ENCODE results near the gene NALCN.

Gene NALCN

GRCh38 chr13:101146101-101146898 is 270.0 kb downstream of the NALCN start:
- TF ChIP-seq ZNF274 (IDR thresholded peaks at IDR 0.05; ENCODE audit: low read depth, low read length): no peak

GRCh38 chr13:101144808-101145419 is 271.4 kb downstream of the NALCN start:
- H3K4me3 ChIP-seq (ENCODE audit: low read length): no peak overlapping the region
- TF ChIP-seq ZNF274 (IDR thresholded peaks at IDR 0.05; ENCODE audit: low read depth, low read length): no peak

More at GRCh38 chr13:101146101-101146898, 270.0 kb downstream of the NALCN start:
- H3K4me3 ChIP-seq (ENCODE audit: low read length): no peak overlapping the region

DNA sequence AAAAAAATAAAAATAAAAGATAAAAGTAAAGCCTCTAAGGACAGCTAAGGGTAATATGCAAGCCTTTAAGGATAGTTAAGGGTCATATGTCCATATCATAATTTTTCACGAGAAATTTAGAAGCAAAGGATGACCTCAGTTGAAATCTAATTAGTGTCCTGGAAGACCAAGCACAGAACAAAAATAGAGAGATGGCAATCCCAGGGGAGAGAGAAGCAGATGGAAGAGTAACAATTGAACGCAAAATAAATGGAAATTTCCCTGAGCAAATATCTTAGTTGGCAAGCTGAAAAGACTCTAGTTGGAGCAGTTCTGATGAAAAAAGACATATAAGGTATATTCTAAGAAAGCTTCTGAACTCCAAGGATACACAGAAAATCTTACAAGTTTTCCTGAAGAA is 275.4 kb downstream of the NALCN start:
- no peak overlapping the region for H3K4me3 ChIP-seq (ENCODE audit: low read length)
- TF ChIP-seq ZNF274 (IDR thresholded peaks at IDR 0.05; ENCODE audit: low read depth, low read length): no peak

DNA sequence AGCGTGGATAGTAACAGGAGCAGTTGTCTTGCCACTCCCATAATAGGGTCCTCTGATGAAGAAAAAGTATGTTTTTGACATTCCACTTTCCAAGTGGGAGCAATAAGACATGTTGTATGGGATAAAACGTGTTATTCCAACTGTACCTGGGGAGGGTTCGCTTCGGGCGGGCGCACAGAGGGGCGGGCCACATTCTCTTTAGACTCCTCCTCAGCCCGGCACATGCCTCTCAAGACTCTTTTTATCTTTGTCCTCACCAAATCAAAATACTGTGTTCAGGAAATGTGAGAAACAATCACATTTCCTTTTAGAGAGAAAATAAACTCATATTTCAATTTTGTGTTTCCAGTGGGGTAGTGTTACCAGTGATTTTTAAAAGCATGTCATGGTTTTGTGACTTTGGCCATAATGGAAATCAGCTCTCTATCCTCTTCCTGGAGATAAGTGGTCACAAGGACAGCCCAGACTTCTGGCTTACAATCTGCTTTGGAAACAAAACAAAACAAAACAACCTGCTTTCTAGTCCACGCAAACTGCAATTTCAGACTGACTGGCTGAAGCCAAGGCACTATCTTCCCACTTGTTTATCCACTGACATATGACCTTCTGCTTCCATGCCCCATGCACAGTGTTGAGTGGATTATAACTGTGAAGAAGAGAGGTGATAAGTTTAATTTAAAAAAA is 276.1 kb downstream of the NALCN start:
- no peak overlapping the region for H3K4me3 ChIP-seq (ENCODE audit: low read length)
- no peak for TF ChIP-seq ZNF274 (IDR thresholded peaks at IDR 0.05; ENCODE audit: low read depth, low read length)

DNA sequence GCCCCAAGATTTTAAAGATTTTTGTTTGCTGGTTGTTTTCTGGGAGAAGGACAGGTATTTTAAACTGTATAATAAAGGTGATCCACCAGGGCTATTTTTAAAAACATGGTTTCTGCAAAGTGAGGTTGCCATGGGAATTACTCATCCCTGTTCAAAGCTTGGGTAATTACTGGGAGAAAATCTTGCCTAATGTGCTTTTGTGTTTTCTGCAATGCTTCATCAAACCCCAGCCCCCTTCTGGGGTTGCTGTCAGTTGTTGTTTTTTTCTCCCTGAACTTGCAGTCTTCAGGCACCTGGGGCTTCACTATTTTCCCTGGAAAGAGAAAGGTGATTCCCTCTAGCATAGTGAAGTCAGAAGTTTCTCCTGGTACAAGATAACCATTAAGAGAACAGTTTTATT is 277.2 kb downstream of the NALCN start:
- TF ChIP-seq ZNF274 (IDR thresholded peaks at IDR 0.05; ENCODE audit: low read depth, low read length): no peak
- H3K4me3 ChIP-seq (ENCODE audit: low read length): no peak overlapping the region

- H3K4me3 ChIP-seq (ENCODE audit: low read length): no peak overlapping the region
- TF ChIP-seq ZNF274 (IDR thresholded peaks at IDR 0.05; ENCODE audit: low read depth, low read length): no peak
Measured at GRCh38 chr13:101127741-101128353, 288.5 kb downstream of the NALCN start.

GRCh38 chr13:101123028-101123427 is 293.3 kb downstream of the NALCN start:
- TF ChIP-seq ZNF274 (IDR thresholded peaks at IDR 0.05; ENCODE audit: low read depth, low read length): no peak

GRCh38 chr13:101121608-101122007 is 294.7 kb downstream of the NALCN start:
- no peak overlapping the region for H3K4me3 ChIP-seq (ENCODE audit: low read length)
- no peak for TF ChIP-seq ZNF274 (IDR thresholded peaks at IDR 0.05; ENCODE audit: low read depth, low read length)

More at GRCh38 chr13:101123028-101123427, 293.3 kb downstream of the NALCN start:
- no peak overlapping the region for H3K4me3 ChIP-seq (ENCODE audit: low read length)

DNA sequence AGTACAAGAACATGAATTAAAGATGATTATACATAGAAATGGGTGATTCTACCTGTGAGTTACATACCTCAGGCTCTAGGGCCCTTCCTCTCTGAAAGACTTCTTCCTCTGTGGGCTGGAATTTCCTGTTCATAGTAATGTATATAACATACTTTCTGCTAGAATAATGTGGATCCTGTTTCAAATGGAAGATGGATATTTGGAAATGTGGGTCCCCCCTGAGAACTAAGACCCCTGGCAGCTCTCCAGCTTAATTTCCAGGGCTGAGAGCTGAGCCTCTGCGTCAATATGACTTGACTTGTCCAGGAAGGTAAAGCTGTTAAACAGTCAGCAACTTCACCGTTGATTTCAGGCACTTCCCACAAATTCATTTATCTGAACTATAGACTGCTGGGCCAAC is 296.3 kb downstream of the NALCN start:
- no peak for TF ChIP-seq ZNF274 (IDR thresholded peaks at IDR 0.05; ENCODE audit: low read depth, low read length)
- H3K4me3 ChIP-seq (ENCODE audit: low read length): no peak overlapping the region

DNA sequence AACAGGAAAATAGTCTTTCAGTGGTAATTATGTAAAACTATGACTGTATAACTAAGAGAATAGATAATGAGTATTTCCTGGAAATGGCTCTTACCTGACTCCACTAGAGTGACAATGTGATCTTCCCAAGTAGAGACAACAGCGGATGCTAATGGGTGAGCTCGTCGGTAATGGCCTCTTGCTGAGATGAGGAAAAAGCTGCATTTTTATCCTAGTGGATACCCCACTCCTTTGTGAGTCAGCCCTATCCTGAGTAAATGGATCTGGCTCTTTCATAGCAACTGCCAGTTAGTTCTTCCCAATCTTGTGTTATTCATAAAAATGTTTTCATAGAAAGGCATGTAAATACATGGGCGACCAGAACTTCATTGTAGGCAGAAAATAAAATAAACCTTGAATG is 299.5 kb downstream of the NALCN start:
- no peak overlapping the region for H3K4me3 ChIP-seq (ENCODE audit: low read length)
- no peak for TF ChIP-seq ZNF274 (IDR thresholded peaks at IDR 0.05; ENCODE audit: low read depth, low read length)

DNA sequence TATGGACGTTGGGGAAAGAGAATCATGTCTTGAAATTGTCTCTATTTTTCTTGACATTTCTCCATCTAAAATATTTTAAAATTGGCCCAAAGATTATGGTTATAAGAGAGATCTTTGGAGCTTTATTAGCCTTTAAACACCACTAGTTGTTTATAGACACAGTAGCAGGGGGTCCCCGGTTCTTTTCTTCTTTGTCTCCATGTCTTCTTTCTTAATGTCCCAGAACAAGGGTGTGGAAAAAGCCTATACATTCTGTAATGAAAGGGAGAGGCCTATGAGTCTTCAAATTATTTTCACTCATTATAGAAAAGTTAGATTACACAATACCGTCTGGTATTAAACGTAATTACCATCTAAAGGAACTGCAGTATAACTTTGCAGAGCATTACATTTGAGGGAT is 300.0 kb downstream of the NALCN start:
- H3K4me3 ChIP-seq (ENCODE audit: low read length): no peak overlapping the region
- no peak for TF ChIP-seq ZNF274 (IDR thresholded peaks at IDR 0.05; ENCODE audit: low read depth, low read length)

- no peak for TF ChIP-seq ZNF274 (IDR thresholded peaks at IDR 0.05; ENCODE audit: low read depth, low read length)
- no peak overlapping the region for H3K4me3 ChIP-seq (ENCODE audit: low read length)
Measured at GRCh38 chr13:101115762-101116171, 300.5 kb downstream of the NALCN start.

GRCh38 chr13:101111894-101112293 is 304.4 kb downstream of the NALCN start:
- no peak overlapping the region for H3K4me3 ChIP-seq (ENCODE audit: low read length)
- no peak for TF ChIP-seq ZNF274 (IDR thresholded peaks at IDR 0.05; ENCODE audit: low read depth, low read length)

DNA sequence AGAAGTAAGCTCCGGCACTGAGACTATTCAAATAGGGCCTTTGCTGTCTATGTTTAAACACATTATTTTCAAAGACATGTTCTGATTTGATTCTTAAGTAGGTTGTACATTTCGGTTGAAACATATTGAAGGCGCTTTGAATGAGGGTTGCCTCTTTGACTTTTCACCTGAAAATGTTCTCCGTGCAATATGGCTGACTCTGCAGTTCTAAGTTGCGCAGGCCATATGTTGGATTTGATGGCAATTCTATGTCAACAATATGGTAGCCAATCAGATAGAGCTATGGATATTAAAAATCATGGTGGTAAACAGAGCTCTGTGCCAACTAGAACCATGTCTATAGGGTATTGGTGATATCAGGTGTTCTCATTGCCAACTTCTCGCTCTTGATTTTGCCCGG is 307.3 kb downstream of the NALCN start:
- no peak overlapping the region for H3K4me3 ChIP-seq (ENCODE audit: low read length)
- TF ChIP-seq ZNF274 (IDR thresholded peaks at IDR 0.05; ENCODE audit: low read depth, low read length): no peak
